Colonic mucosa (tissue), 4 donors: ENCODE measurements around the gene IL21R. TPM values are rescaled to one million over a fixed set of nuclear protein-coding genes. Genes with fewer than 3 reads are reported as not detected.

Experiments used
- DNase-seq: peaks from one replicate; pipeline ENCODE4 v3.0.0-alpha.2; 2020
- H3K27ac ChIP-seq: fragments of 200-600 bp; one replicate; pipeline ENCODE4 v1.8.0; 2021
- H3K27me3 ChIP-seq: fragments of 200-600 bp; one replicate; pipeline ENCODE4 v1.8.0; 2021
- H3K36me3 ChIP-seq: fragments of 200-600 bp; one replicate; pipeline ENCODE4 v1.8.0; 2021
- H3K4me1 ChIP-seq: fragments of 200-600 bp; one replicate; pipeline ENCODE4 v1.8.0; 2021; ENCODE audit warnings: mild to moderate bottlenecking
- H3K4me3 ChIP-seq: fragments of 200-600 bp; one replicate; pipeline ENCODE4 v1.8.0; 2021
- H3K9ac ChIP-seq, 2 donors: one replicate each; pipeline ENCODE4 v1.7.0; 2013; ENCODE audit warnings: control low read depth in 2 of 2, low read depth in 2 of 2, low read length in 2 of 2
- H3K9me3 ChIP-seq: fragments of 200-600 bp; one replicate; pipeline ENCODE4 v1.8.0; 2021
- intact Hi-C: fragments of 100-400 bp; cut with DNase I; formaldehyde crosslinking; loops from one replicate; pipeline ENCODE4 v1.14.1; 2022
- total RNA-seq, 2 donors: library from RNA; stranded (reverse); fragmentation: NEBNext Ultra II Directional in 1 of 2; extraction: Animal tissue kit (Norgen Biotek cat#: 25700) in 1 of 2; gene quantifications; one replicate each; pipeline ENCODE4 v1.2.1, GENCODE V29; 2021
- TF ChIP-seq, protein P1 (sequence below): fragments of 200-600 bp; IDR thresholded peaks from one replicate; pipeline ENCODE4 v1.8.0; 2022; ENCODE audit warnings: antibody characterized with exemption, mild to moderate bottlenecking
- donor health status: healthy.
- donor health status: DM: no; HTN: no; CAD: no.
- donor health status: DM: no; HTN: no; CAD: no.

IL21R gene
- total RNA-seq, 2 donors from 2014 or later = 0.56 to 0.91 TPM

DNA sequence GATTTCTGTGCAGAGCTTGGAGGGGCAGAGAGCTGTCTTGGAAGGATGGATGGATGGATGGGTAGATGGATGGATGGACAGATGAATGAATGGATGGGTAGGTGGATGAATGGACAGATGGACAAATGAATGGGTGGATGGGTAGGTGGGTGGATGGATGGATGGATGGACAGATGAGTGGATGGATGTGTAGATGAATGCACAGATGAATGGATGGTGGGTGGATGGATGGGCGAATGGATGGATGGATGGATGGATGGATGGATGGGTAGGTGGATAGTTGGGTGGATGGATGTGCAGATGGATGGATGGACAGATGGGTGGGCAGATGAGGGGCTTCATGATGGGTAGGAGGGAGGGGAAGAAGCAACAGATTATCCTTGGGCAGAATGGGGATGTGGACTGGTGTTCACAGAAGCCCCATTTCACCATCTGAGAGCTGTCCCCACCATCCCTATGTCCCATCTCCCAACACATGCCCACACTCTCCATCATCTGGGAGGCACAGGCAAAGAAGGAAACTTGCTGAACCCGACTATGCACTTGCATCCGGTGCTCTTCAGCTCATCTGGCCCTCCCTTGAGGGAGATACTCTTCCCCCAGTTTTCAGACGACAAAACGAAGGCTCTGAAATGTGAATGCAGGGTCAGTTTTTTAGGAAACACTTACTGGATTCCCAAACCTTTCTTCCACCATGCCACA lies 57.2 kb downstream of the IL21R start:
- DNase-seq = no peak
- Histone ChIP-seq H3K27me3 (no peaks in the 10 kb centered on the region), H3K4me3 (no peak overlapping the region), H3K27ac (no peak overlapping the region), H3K36me3 (no peaks in the 10 kb centered on the region), H3K9ac (no peak overlapping the region), H3K4me1 (no peaks in the 10 kb centered on the region), H3K9me3 (no peaks in the 10 kb centered on the region)
- TF ChIP-seq, protein P1, sequence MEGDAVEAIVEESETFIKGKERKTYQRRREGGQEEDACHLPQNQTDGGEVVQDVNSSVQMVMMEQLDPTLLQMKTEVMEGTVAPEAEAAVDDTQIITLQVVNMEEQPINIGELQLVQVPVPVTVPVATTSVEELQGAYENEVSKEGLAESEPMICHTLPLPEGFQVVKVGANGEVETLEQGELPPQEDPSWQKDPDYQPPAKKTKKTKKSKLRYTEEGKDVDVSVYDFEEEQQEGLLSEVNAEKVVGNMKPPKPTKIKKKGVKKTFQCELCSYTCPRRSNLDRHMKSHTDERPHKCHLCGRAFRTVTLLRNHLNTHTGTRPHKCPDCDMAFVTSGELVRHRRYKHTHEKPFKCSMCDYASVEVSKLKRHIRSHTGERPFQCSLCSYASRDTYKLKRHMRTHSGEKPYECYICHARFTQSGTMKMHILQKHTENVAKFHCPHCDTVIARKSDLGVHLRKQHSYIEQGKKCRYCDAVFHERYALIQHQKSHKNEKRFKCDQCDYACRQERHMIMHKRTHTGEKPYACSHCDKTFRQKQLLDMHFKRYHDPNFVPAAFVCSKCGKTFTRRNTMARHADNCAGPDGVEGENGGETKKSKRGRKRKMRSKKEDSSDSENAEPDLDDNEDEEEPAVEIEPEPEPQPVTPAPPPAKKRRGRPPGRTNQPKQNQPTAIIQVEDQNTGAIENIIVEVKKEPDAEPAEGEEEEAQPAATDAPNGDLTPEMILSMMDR = no peak
- intact Hi-C loops = loop anchor here (5.0 to 10.0 kb wide), 3 partner anchors 214 to 1622 kb away; no protein-coding TSS in a partner anchor

DNA sequence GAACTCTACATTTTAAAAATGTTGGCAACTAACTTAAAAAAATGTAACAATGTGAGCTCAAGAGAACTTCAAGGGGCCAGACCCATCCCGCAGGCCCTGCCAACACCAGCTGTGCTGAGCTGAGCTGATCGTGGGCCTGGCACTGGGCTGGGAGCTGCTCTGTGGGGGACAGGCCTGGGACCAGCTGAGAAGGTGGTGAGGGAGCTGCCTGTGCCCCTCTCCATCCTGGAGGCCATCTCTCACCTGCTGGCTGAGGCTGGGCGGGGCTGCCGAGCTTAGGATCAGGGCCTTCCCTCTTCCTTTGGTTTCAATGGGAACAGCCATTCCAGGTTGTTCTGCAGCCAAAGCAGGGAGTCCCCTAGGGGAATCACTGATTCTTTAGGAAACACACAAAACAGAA lies 58.2 kb downstream of the IL21R start:
- Histone ChIP-seq H3K36me3 (no peaks in the 10 kb centered on the region), H3K4me3 (no peak overlapping the region), H3K9me3 (no peaks in the 10 kb centered on the region), H3K4me1 (no peaks in the 10 kb centered on the region), H3K27ac (no peak overlapping the region), H3K9ac (no peak overlapping the region), H3K27me3 (no peaks in the 10 kb centered on the region)
- intact Hi-C loops = no loop called here
- no peak for DNase-seq
- TF ChIP-seq, protein P1 = no peak

DNA sequence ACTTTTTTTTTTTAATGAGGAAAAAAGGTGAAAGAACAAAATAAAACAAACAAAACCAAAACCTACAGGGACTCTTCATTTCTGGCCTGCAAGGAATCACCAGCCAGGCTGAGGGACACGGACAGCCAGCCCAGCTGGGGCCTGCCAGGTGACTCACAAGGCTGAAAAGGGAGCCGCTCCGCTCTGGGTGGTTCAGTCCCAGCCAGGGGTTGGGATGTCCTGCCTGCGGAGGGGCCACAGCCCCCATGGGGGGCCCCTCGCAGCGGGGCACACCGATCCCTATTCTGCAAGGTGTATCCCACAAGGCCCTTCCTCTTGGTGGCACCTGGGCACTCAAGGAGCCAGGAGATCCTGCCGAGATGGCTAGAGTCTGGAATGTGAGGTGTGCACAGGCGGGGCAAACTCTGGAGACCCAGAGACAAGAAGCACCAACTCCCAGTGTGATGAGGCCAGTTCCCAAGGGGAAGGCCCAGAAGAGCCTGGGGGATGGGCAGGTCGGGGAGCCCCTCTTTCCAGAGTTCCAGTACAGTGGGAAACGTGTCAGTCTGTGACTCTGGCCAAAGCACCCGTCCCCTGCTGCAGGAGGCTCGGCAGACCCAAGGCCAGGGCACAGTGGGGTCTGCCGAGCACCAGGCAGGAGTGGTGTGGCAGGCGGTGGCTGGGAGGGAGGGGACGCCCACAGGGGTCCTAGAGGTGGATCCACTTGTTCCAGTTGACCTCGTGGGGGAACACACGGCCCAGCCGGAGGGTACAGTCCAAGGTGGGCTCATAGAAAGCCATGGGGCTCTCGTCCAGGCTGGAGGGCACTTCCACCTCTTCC lies 58.9 kb downstream of the IL21R start:
- H3K9ac ChIP-seq = no peak overlapping the region
- no peak overlapping the region for H3K4me3 ChIP-seq
- H3K4me1 ChIP-seq = no peaks in the 10 kb centered on the region
- no peaks in the 10 kb centered on the region for H3K9me3 ChIP-seq
- no peaks in the 10 kb centered on the region for H3K36me3 ChIP-seq
- no peaks in the 10 kb centered on the region for H3K27me3 ChIP-seq
- no peak overlapping the region for H3K27ac ChIP-seq
- TF ChIP-seq, protein P1 = no peak
- DNase-seq = no peak
- intact Hi-C loops = no loop called here

DNA sequence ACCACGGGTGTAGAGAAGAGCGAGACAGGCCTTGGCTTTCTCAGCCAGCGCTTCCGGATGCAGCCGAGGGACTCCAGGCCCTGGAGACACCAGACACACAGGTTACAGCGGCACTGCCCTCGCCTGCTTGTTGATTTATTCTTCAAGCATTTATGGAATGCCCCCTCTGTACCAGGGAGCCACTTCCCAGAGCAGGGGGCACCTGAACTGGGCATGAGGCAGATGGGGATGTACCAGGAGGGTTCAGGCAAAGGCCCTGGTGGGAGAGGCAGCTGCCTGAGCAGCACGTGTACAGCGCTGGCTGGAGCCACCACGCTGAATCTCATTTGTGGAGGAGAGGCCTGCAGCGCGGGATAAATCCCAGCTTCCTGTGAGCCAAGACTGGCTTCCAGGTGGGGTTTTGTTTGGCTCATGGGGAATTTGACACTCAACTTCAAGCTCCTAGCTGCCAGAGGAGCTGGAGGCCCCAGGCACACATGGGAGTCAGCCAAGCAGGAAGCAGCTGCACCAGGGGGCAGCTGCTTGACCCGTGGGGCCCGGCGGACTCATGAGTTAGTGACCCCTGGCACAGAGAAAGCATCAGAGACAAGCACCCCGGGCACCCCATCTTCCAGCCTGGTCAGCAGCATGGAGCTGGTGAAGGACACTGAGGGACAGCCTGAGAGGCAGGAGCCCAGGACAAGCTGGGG lies 59.7 kb downstream of the IL21R start:
- no peaks in the 10 kb centered on the region for H3K9me3 ChIP-seq
- H3K27ac ChIP-seq = no peak overlapping the region
- no peaks in the 10 kb centered on the region for H3K36me3 ChIP-seq
- no peak for DNase-seq
- no peaks in the 10 kb centered on the region for H3K4me1 ChIP-seq
- intact Hi-C loops = no loop called here
- no peak overlapping the region for H3K4me3 ChIP-seq
- H3K9ac ChIP-seq = no peak overlapping the region
- TF ChIP-seq, protein P1 = no peak
- no peaks in the 10 kb centered on the region for H3K27me3 ChIP-seq

DNA sequence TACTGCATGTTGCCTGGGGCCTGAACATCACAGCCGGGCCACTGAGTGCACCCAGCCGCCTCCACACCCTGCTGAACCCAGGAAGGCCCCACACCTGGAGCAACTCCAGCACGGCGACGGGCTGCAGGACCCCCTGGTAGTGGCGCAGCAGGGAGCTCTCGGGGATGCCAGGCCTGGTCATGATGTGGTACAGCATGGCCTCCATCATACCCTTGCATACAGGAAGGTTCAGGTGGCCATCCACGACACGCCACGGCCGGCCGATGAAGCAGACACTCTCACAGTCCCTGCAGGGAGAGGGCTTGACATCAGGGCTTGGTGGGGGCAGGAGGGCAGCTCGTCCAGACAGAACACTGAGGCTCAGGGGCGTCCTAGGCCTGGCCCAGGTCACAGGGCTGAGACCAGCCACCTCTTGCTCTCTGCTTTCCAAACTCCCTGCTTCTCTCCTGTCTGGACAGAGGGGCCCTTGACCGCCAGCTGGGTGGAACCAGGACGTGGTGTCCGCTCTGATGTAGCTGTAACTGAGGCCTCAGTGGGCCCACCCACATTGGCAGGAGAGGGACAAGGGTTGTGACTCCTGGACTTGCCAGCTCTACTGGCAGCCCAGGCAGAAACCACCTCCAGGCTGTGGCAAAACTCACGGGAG lies 60.3 kb downstream of the IL21R start:
- Histone ChIP-seq H3K9ac (no peak overlapping the region), H3K9me3 (no peaks in the 10 kb centered on the region), H3K36me3 (peaks cover 4% of the 10 kb centered on the region), H3K4me3 (no peak overlapping the region), H3K27ac (no peak overlapping the region), H3K27me3 (no peaks in the 10 kb centered on the region), H3K4me1 (no peaks in the 10 kb centered on the region)
- intact Hi-C loops = no loop called here
- TF ChIP-seq, protein P1 = no peak
- no peak for DNase-seq
